T-helper 2 cell treated with Interferon-gamma antibody and Interleukin-4, amounts not matched to agents 100 ng/mL and 5 ng/mL, for 36 hours (primary cell): Measurements from ENCODE around the gene CD300LF. TPM values are rescaled to one million over a fixed set of nuclear protein-coding genes. Genes with fewer than 3 reads are reported as not detected.

Experiments used
- intact Hi-C: fragments of 100-400 bp; cut with micrococcal nuclease; formaldehyde crosslinking; loops from one replicate; pipeline ENCODE4 v1.15.1; 2023
- total RNA-seq: library from RNA; stranded (reverse); gene quantifications from 2 replicates; pipeline ENCODE4 v1.2.3, GENCODE V29; 2022

Gene CD300LF
- not detected in 2 replicates for total RNA-seq

GRCh38 chr17:74712756-74713155 is at the start of gene CD300LF:
TSS of gene CD300LF (minus strand) at chr17:74712923. CDS start at chr17:74712866, 57 bp downstream.
- intact Hi-C loops = no loop called here

- intact Hi-C loops = no loop called here
Observed at GRCh38 chr17:74761931-74762330, 49.2 kb upstream of the CD300LF start.

DNA sequence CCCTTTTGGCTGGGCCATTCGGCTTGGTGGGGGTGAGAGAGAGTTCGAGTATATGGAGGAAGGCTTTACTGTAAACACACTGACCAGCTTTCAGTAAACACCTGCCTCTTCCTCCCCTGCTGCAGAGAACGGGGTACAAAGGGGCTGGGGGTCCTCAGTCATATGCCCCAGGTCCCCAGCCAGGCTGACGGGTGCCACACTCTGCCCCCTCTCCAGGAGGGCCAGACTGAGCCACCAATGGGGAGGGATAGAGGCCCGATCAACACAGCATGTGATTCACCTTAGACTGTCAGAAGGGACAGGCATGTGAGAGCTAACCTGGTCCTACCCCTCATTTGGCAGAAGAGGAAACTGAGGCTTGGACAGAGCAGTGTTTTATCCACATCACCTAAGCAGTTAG is 48.7 kb upstream of the CD300LF start:
- intact Hi-C loops = no loop called here

- intact Hi-C loops = no loop called here
Observed at GRCh38 chr17:74760404-74761105, 47.8 kb upstream of the CD300LF start.

DNA sequence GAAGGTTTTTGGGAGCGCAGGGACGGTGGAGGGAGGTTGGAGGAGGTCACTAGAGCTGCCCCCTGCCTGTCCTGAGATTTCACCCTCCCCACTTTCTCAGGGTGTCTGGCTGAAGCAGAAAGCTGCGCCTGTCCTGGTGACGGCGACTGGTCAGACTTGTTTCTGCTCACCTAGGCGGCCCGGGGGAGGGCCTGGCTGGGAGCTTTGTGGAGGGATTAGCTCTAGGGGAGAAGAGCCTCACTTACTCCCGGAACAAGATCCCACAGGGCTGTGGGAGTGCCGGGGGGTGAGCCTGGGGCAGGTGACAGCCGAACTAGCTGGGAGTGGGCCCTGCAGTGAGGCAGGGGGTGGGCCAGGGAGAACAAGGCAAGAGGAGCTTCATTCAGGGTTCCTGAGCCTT is 47.2 kb upstream of the CD300LF start:
- intact Hi-C loops = loop anchor here (1.0 to 2.0 kb wide), 2 partner anchors 9 to 15 kb away; no protein-coding TSS in a partner anchor

- intact Hi-C loops = loop anchor here (1.0 to 2.0 kb wide), 2 partner anchors 8 to 15 kb away; no protein-coding TSS in a partner anchor
Observed at GRCh38 chr17:74759243-74759801, 46.6 kb upstream of the CD300LF start.

DNA sequence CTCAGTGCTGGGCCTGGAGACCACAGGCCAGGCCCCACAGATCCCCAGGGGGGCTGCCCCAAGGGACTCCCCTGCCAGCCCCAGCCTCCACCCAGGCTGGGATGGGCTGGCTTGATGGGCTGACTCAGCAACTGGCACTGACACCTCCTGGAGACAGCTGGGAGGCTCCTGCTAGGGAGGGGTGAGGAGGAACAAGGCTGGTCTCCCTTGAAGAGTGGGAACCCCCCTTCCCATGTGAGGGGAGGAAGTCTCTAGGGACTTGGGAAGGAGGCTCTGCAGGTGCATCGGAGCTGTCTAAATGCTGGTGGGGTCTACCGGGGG is 46.1 kb upstream of the CD300LF start:
- intact Hi-C loops = loop anchor here (1.0 to 2.0 kb wide), 2 partner anchors 8 to 14 kb away; no protein-coding TSS in a partner anchor

GRCh38 chr17:74757931-74758847 is 45.5 kb upstream of the CD300LF start:
- intact Hi-C loops = loop anchor here (2.0 kb wide), 1 partner anchor 13 kb away; no protein-coding TSS in a partner anchor

GRCh38 chr17:74757502-74757901 is 44.8 kb upstream of the CD300LF start:
- intact Hi-C loops = no loop called here

DNA sequence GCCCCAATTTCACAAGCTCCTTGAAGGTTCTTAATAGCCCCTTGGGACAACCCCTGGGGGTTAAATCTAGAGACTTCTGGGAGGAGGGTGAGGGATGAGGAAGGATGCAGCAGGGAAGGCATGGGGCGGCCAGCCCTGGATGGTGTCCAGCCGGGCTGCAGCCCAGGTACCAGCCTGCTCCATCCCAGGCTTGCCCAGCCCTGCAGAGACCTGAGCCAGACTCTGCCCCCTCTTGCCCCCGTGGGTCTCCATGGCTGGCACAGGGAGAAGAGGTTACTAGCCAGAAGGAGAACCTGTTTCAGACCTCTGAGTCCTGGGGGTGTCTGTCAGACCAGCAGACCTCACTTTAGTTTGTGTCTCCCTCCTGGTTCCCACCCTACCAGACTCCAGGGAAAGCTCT is 44.2 kb upstream of the CD300LF start:
- intact Hi-C loops = no loop called here

DNA sequence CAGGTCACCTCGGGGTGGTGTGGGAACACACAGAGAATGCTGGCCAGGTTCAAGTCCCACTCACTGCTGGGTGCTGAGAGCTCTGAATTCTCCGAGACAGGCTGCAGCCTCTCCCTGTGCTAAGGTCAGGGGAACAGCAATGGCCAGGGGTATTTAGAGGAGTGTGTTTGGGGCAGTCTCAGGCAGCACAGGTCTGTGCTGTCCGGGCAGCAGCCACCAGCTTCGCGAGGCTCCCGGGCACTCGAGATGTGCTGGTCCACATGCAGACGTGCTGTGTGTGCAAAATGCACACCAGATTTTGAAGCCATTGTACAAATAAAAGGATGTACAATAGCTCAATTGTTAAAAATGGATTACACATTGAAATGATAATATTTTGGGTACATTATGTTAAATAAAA is 42.8 kb upstream of the CD300LF start:
- intact Hi-C loops = no loop called here

- intact Hi-C loops = no loop called here
Observed at GRCh38 chr17:74754832-74755231, 42.1 kb upstream of the CD300LF start.

- intact Hi-C loops = no loop called here
Observed at GRCh38 chr17:74752822-74753401, 40.2 kb upstream of the CD300LF start.

DNA sequence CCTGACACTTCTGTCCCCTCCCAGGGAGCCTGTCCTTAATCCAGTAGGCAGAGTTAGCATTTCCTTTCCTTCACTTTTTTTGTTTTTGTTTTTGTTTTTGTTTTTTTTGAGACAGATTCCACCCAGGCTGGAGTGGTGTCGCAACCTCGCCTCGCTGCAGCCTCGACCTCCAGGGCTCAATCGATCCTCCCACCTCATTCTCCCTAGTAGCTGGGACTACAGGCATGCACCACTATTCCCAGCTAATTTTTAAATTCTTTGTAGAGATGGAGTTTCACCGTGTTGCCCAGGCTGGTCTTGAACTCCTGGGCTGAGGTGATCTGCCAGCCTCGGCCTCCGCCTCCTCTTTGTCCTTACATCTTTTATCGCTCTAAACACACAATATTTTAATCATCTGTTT is 39.7 kb upstream of the CD300LF start:
- intact Hi-C loops = no loop called here

DNA sequence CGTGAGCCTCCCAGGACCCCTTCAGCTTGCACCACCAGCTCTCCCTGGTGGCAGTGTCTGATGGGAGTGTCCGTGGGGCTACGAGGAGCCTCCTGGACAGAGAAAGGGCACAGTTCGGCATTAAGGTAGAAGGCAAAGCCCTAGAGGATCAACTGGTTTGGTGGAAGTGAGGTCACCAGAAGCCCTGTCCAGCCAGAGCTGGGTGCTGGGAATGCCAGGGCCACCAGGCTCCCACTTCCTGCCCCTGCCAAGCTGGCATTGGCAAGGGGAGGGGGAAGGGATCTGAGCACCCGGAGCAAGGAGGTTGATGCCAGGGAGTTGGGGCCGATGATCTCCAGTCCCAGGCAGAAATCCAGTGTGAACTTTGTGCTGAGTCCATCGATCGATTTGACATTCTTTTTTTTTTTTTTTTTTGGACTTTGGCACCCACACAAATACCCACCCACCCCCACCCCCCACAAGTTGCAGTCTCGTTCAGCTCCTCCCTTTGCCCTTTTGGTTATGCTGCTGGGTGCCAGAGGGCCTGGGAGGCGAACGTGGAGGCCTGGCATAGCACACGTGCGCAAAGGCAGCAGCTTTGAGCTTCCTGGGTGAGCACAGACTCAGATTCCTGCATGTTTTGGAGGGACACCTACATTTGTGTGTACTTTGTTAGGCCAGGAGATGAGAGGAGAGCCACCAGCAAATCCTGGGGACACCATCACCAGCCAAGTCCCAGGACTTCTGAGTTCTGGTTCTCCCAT is 37.8 kb upstream of the CD300LF start:
- intact Hi-C loops = loop anchor here (1.0 kb wide), 1 partner anchor 9 kb away; no protein-coding TSS in a partner anchor

DNA sequence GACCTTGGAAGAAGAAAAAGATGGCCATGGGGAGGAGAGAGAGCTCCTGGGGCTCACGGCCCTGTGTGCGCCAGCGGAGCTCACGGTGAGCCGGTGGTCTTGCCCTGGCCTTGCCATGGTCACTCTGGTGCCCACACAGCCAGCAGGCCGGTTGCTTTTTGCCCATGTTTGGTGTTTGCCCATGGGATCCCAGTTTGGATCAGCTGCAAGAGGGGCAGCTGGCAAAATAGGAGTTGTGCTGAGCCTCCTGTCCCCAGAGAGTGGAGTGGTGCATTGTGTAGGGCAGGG is 37.3 kb upstream of the CD300LF start:
- intact Hi-C loops = no loop called here

DNA sequence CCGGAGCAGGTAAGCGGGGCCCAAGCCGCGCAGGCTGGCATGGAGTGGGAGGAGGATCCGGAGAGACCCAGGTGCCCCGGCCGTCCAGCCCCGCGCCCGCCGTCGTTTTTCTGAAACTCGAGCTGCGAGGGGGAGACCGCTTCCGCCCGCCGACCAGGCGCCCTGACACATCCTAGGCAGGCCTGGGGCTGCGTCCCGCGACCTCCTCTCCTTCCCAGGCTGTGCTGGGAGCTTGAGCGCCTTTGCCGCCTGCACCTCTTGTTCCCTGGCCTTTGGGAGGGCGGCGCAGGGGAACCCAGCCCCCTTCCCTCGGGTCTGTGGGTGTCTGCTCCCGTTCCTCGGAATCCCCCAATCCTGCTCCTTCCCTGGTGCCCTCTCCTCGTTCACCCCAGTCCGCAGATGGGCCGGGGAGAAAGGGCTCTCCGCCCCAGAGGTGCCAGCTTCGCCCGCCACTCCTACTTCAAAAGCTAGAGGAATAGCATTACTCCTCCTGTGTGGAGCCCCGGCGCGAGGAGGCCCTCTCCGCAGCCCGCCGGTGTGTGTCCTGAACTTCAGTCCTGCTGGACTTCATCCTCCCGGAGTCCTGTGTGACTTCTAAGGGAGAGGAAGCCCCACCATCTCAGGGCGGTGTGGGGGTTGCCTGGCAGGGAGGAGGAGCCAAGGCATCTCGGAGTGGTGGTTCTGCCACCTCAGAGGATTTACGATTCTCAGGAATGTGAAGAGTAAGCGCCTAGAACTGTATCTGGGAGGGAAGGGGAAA is 36.7 kb upstream of the CD300LF start:
- intact Hi-C loops = no loop called here

GRCh38 chr17:74748529-74749278 is 36.0 kb upstream of the CD300LF start, which contains the start of gene NHERF1:
TSS of gene NHERF1 (plus strand) at chr17:74748628. CDS start at chr17:74748847, 219 bp downstream.
- intact Hi-C loops = loop anchor here (1.0 kb wide), 4 partner anchors 10 to 125 kb away; partner anchors contain the start of gene NAT9

DNA sequence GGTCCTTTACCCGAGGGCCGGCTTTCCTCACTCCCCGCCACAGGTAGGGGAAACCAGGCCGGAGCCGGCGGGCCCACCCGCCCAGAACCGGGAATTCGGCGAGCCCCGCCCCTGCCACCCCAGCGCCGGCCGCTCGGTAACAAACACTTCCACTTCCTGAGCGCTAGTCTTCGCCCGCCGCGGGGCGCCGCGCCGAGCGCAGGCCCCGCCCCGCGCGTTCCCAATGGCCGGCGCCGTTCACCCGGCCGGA is 35.5 kb upstream of the CD300LF start:
- intact Hi-C loops = loop anchor here (1.0 kb wide), 4 partner anchors 10 to 125 kb away; partner anchors contain the start of gene NAT9

- intact Hi-C loops = no loop called here
Observed at GRCh38 chr17:74746922-74747321, 34.2 kb upstream of the CD300LF start.
